Panc1 (cell line): ENCODE data around the gene PALM2AKAP2. TPM values are rescaled to one million over a fixed set of nuclear protein-coding genes. Genes with fewer than 3 reads are reported as not detected.

Experiments
- ATAC-seq: fragments of 200-7000 bp; cut with Tn5 transposase; 2 replicates; pipeline ENCODE4 v1.9.1; 2020; ENCODE audit warnings: mild to moderate bottlenecking, moderate library complexity
- BruUV-seq: library from RNA; stranded (reverse); fragments of 400-500 nt; replicated peaks from 2 replicates; lab custom pipeline; 2021; lab: Mats Ljungman, UMichigan
- CTCF ChIA-PET: fragments of 300-600 bp; sonication (Branson Sonifier 250); formaldehyde crosslinking; loops from one replicate; lab custom pipeline; 2022; ENCODE audit warnings: antibody characterized with exemption; lab: Charles Lee
- POLR2A ChIA-PET: fragments of 300-600 bp; sonication (Branson Sonifier 250); formaldehyde crosslinking; loops from one replicate; lab custom pipeline; 2022; ENCODE audit warnings: antibody characterized with exemption; lab: Charles Lee
- DNase-seq: peaks from one replicate; pipeline ENCODE4 v3.0.0-alpha.2; 2010; ENCODE audit warnings: low read depth, low spot score
- H3K27ac ChIP-seq: 2 replicates; pipeline ENCODE4 v1.5.1; 2011; ENCODE audit warnings: mild to moderate bottlenecking, low read length, inconsistent platforms
- H3K27me3 ChIP-seq: fragments of 200-500 bp; sonication (Bioruptor generic); 2 replicates; pipeline ENCODE4 v1.6.0; 2014; ENCODE audit warnings: low read length, inconsistent platforms; ENCODE audit not compliant: control insufficient read depth, insufficient read depth
- H3K36me3 ChIP-seq: fragments of 200-500 bp; sonication (Bioruptor generic); 2 replicates; pipeline ENCODE4 v1.5.1; 2014; ENCODE audit warnings: inconsistent platforms, mild to moderate bottlenecking, low read length, moderate library complexity; ENCODE audit not compliant: control insufficient read depth, insufficient read depth
- H3K4me1 ChIP-seq: 2 replicates; pipeline ENCODE4 v1.5.1; 2011; ENCODE audit warnings: inconsistent platforms, mild to moderate bottlenecking, low read length, moderate library complexity; ENCODE audit not compliant: control insufficient read depth, insufficient read depth
- H3K4me3 ChIP-seq, 2 experiments: 2 replicates each; pipeline ENCODE4 v1.5.1; 2011 to 2012; ENCODE audit warnings: low read depth in 2 of 2, low read length in 2 of 2, mild to moderate bottlenecking in 2 of 2, inconsistent platforms in 1 of 2, moderate library complexity in 1 of 2
- H3K9me3 ChIP-seq: fragments of 200-500 bp; sonication (Bioruptor generic); 2 replicates; pipeline ENCODE4 v1.5.1; 2014; ENCODE audit warnings: low read depth, mild to moderate bottlenecking, inconsistent platforms, low read length, moderate library complexity; ENCODE audit not compliant: control insufficient read depth, insufficient read depth
- CTCF ChIP-seq: fragments of 450-650 bp; IDR thresholded peaks from 2 replicates; pipeline ENCODE4 v1.5.1; 2017; ENCODE audit warnings: mild to moderate bottlenecking
- POLR2AphosphoS5 ChIP-seq: IDR thresholded peaks from 2 replicates; pipeline ENCODE4 v1.6.1; 2012; ENCODE audit warnings: mild to moderate bottlenecking, low read depth, low read length, moderate library complexity
- REST ChIP-seq, 2 experiments: IDR thresholded peaks; 2 replicates each; pipeline ENCODE4 v1.6.1; 2011 to 2012; ENCODE audit warnings: low read depth in 2 of 2, control low read depth in 1 of 2, low read length in 1 of 2, mild to moderate bottlenecking in 1 of 2, moderate library complexity in 1 of 2; ENCODE audit not compliant: insufficient read depth in 1 of 2
- SIN3A ChIP-seq: IDR thresholded peaks from 2 replicates; pipeline ENCODE4 v1.6.1; 2012; ENCODE audit warnings: low read depth, mild to moderate bottlenecking, low read length, moderate library complexity, borderline replicate concordance; ENCODE audit not compliant: insufficient read depth
- TCF7L2 ChIP-seq: IDR thresholded peaks from 2 replicates; pipeline ENCODE4 v1.6.1; 2011; ENCODE audit warnings: mild to moderate bottlenecking, low read depth, low read length, inconsistent platforms
- in situ Hi-C: cut with HindIII; loops from 2 replicates; pipeline ENCODE4 v1.10.0; 2016; ENCODE audit warnings: low sequenced_read_pairs, low pct_unique_long_range_greater_than_20kb
- intact Hi-C: fragments of 100-400 bp; cut with micrococcal nuclease; formaldehyde crosslinking; loops from one replicate; pipeline ENCODE4 v1.10.0; 2022; ENCODE audit not compliant: unreplicated experiment
- total RNA-seq: library from RNA; stranded (reverse); gene quantifications from one replicate; pipeline ENCODE4 v1.2.1, GENCODE V29; 2021; ENCODE audit not compliant: unreplicated experiment

Gene PALM2AKAP2
- total RNA-seq, 1 experiment from 2014 or later, result 0.44 TPM

- Histone ChIP-seq H3K27ac (no peak overlapping the region), H3K9me3 (no peaks in the 10 kb centered on the region), H3K4me3 (no peak overlapping the region), H3K4me1 (no peaks in the 10 kb centered on the region), H3K36me3 (no peaks in the 10 kb centered on the region), H3K27me3 (no peaks in the 10 kb centered on the region)
- no peak for DNase-seq
- BruUV-seq, result no TSS peak
- POLR2A ChIA-PET, result no interaction called here
- in situ Hi-C loops (no loop called here), intact Hi-C loops (loop anchor here (5.0 kb wide), 1 partner anchor 238 kb away; no protein-coding TSS in a partner anchor)
- ATAC-seq, result no peak
- TF ChIP-seq TCF7L2, result no peak
- no peak for TF ChIP-seq CTCF
- no peak for TF ChIP-seq POLR2AphosphoS5
- TF ChIP-seq SIN3A, result no peak
- no peak for TF ChIP-seq REST (IDR thresholded peaks at IDR 0.05; ENCODE audit: insufficient read depth in 1 of 2, low read depth in 2 of 2, low read length in 1 of 2)
- CTCF ChIA-PET, result no interaction called here
Measured at GRCh38 chr9:109815366-109815947, 35.5 kb downstream of the PALM2AKAP2 start.

- in situ Hi-C loops, result no loop called here
- POLR2A ChIA-PET, result no interaction called here
- Histone ChIP-seq H3K9me3 (no peaks in the 10 kb centered on the region), H3K4me1 (no peaks in the 10 kb centered on the region), H3K27ac (no peak overlapping the region), H3K27me3 (no peaks in the 10 kb centered on the region), H3K36me3 (no peaks in the 10 kb centered on the region), H3K4me3 (no peak overlapping the region)
- no TSS peak for BruUV-seq
- ATAC-seq (no peak), DNase-seq (no peak)
- no peak for TF ChIP-seq POLR2AphosphoS5
- TF ChIP-seq TCF7L2, result no peak
- intact Hi-C loops, result loop anchor here (5.0 kb wide), 1 partner anchor 239 kb away; no protein-coding TSS in a partner anchor
- CTCF ChIA-PET, result no interaction called here
Measured at GRCh38 chr9:109816490-109816889, 36.5 kb downstream of the PALM2AKAP2 start.

GRCh38 chr9:109817146-109817845 lies 37.3 kb downstream of the PALM2AKAP2 start:
- CTCF ChIA-PET, result no interaction called here
- intact Hi-C loops, result loop anchor here (5.0 kb wide), 1 partner anchor 240 kb away; no protein-coding TSS in a partner anchor
- ATAC-seq (no peak), DNase-seq (no peak)
- TF ChIP-seq POLR2AphosphoS5, result no peak
- TF ChIP-seq CTCF, result no peak
- no peak for TF ChIP-seq SIN3A
- TF ChIP-seq REST (IDR thresholded peaks at IDR 0.05; ENCODE audit: insufficient read depth in 1 of 2, low read depth in 2 of 2, low read length in 1 of 2), result no peak
- TF ChIP-seq TCF7L2, result no peak
- Histone ChIP-seq H3K4me3 (no peak overlapping the region), H3K27me3 (no peaks in the 10 kb centered on the region), H3K36me3 (no peaks in the 10 kb centered on the region), H3K27ac (no peak overlapping the region), H3K4me1 (no peaks in the 10 kb centered on the region), H3K9me3 (no peaks in the 10 kb centered on the region)
- POLR2A ChIA-PET, result no interaction called here
- no TSS peak for BruUV-seq
- in situ Hi-C loops, result no loop called here
